Heart right ventricle (tissue), 16 donors: ENCODE measurements around the gene GGPS1. TPM values are rescaled to one million over a fixed set of nuclear protein-coding genes. Genes with fewer than 3 reads are reported as not detected.
"Not testable (repeated sequence)": the region's sequence is repeated elsewhere in the genome, so short reads cannot be mapped to it uniquely, and the experiment has no call there.

ENCODE experiments used
- ATAC-seq, 8 donors: fragments of 200-7000 bp; cut with Tn5 transposase; one replicate each; pipeline ENCODE4 v1.9.1; 2020; ENCODE audit warnings: mild to moderate bottlenecking in 8 of 8, moderate library complexity in 8 of 8, moderate number of reproducible peaks in 1 of 8
- DNase-seq, 2 donors: peaks; one replicate each; pipeline ENCODE4 v3.0.0-alpha.2; 2020
- H3K27ac ChIP-seq, 10 donors: fragments of 200-600 bp; sonication (generic) in 2 of 10; one replicate each; pipeline versions ENCODE4 v1.5.0 to v1.8.0; 2020 to 2022; ENCODE audit warnings: mild to moderate bottlenecking in 3 of 10
- H3K27me3 ChIP-seq, 7 donors: fragments of 200-600 bp; one replicate each; pipeline ENCODE4 v1.8.0; 2021 to 2022; ENCODE audit warnings: mild to moderate bottlenecking in 2 of 7
- H3K36me3 ChIP-seq, 9 donors: fragments of 200-600 bp; sonication (generic) in 1 of 9; one replicate each; pipeline versions ENCODE4 v1.5.0 to v1.8.0; 2020 to 2022; ENCODE audit warnings: mild to moderate bottlenecking in 2 of 9
- H3K4me1 ChIP-seq, 9 donors: fragments of 200-600 bp; sonication (generic) in 1 of 9; one replicate each; pipeline versions ENCODE4 v1.5.0 to v1.8.0; 2020 to 2022; ENCODE audit warnings: mild to moderate bottlenecking in 4 of 9
- H3K4me3 ChIP-seq, 10 donors: fragments of 200-600 bp; sonication (generic) in 2 of 10; one replicate each; pipeline versions ENCODE4 v1.5.0 to v1.8.0; 2020 to 2022; ENCODE audit warnings: mild to moderate bottlenecking in 7 of 10, moderate library complexity in 2 of 10
- H3K9me3 ChIP-seq, 11 donors: fragments of 200-600 bp in 10 of 11; sonication (generic) in 2 of 11; one replicate each; pipeline versions ENCODE4 v1.5.0 to v1.8.0; 2013 to 2022; ENCODE audit warnings: mild to moderate bottlenecking in 2 of 11, control low read depth in 1 of 11, moderate library complexity in 1 of 11
- CTCF ChIP-seq, 9 donors: fragments of 200-600 bp; sonication (generic) in 2 of 9; IDR thresholded peaks; one replicate each; pipeline versions ENCODE4 v1.5.0 to v1.8.0; 2021 to 2022; ENCODE audit warnings: antibody characterized with exemption in 9 of 9, mild to moderate bottlenecking in 5 of 9, moderate library complexity in 1 of 9
- WGBS, 2 donors: extraction: QIAGEN DNeasy Blood & Tissue Kit; methylation state at CpG; one replicate each; pipeline ENCODE4 v1.1.7; 2013; ENCODE audit warnings: inconsistent platforms in 1 of 2; 5-methylcytosine and 5-hydroxymethylcytosine counted together
- intact Hi-C, 10 donors: fragments of 100-400 bp; cut with DNase I; formaldehyde crosslinking; loops; one replicate each; pipeline versions ENCODE4 v1.11.1 to v1.14.2; 2022
- polyA plus RNA-seq, 2 donors: library from polyadenylated mRNA; stranded (reverse); fragments of 200-250 nt; gene quantifications; one replicate each; pipeline ENCODE4 v1.2.3, GENCODE V29; 2013
- total RNA-seq, 10 donors: library from RNA; stranded (reverse); fragmentation: NEBNext Ultra II Directional in 3 of 10; extraction: Animal tissue kit (Norgen Biotek cat#: 25700) in 3 of 10; gene quantifications; one replicate each; pipeline versions ENCODE4 v1.2.1 to v1.2.4, GENCODE V29; 2021 to 2023
- donor health status: Arrhythmogenic right ventricular cardiomyopathy.
- donor health status: ischemic (EF 13 %, LVEDD 7.1; RV severe dilation, severe dysfunction).
- donor health status: healthy with polysubstance abuse.
- donor health status: DM: no; HTN: yes; CAD: no.
- donor health status: DM: no; HTN: no; CAD: no.
- donor health status: ischemic (EF 25% LVEDD 6.9; RV normal size, moderate dysfunction).
- donor health status: ischemic (EF 25% LVEDD 5.7; RV mildly dilated, moderate dysfunction).
- donor health status: healthy.
- donor health status: DM: yes; HTN: yes; CAD: no.
- donor health status: Ischemic cardiomyopathy.
- donor health status: ischemic (EF 35%, LVEDD 5.7; RV mildly dilated, moderate dysfunction).
- donor health status: nonischemic (EF 11% LVEDD 7.7; RV severe dilation, severe dysfunction).
- donor health status: DM: yes; HTN: yes; CAD: no.
- donor health status: PGD.
- donor health status: ischemic (EF 29% LVEDD 5.4; RV normal size, mild dysfunction).
- donor health status: nonischemic (EF 23%, LVEDD 6.1; RV moderate dilation, normal function).

Gene GGPS1
- total and polyA plus RNA-seq, 12 donors = 21.0 to 40.0 (median 33.9) TPM

GRCh38 chr1:235307158-235308124 lies 20.9 kb upstream of the GGPS1 start:
- no peak overlapping the region for H3K27ac ChIP-seq
- DNase-seq (no peak), ATAC-seq (peak in 1 of 8 donors; percentile 71)
- no peak for TF ChIP-seq CTCF (IDR thresholded peaks at IDR 0.05)
- H3K27me3 ChIP-seq = no peaks in the 10 kb centered on the region
- no peak overlapping the region for H3K4me3 ChIP-seq
- intact Hi-C loops = no loop called here
- H3K4me1 ChIP-seq = peaks cover 2 to 72% (median 57%) of the 10 kb centered on the region in 9 donors
- H3K36me3 ChIP-seq = peaks cover 0 to 14% (median 0%) of the 10 kb centered on the region in 9 donors
- WGBS, 2 donors = 80 to 87% methylated on average over 7 of the region's 7 CpGs
- no peaks in the 10 kb centered on the region for H3K9me3 ChIP-seq

- intact Hi-C loops, DNase-seq, H3K27me3 ChIP-seq, H3K27ac ChIP-seq, ATAC-seq, H3K4me3 ChIP-seq, H3K9me3 ChIP-seq: not testable (repeated sequence)
- H3K4me1 ChIP-seq = peaks cover 2 to 78% (median 68%) of the 10 kb centered on the region in 9 donors
- peaks cover 0 to 14% (median 0%) of the 10 kb centered on the region in 9 donors for H3K36me3 ChIP-seq
- 91 to 94% methylated on average over 7 to 21 of the region's 32 CpGs for WGBS, 2 donors
Measured at GRCh38 chr1:235309206-235309605, 19.2 kb upstream of the GGPS1 start.

GRCh38 chr1:235313262-235313661 lies 15.1 kb upstream of the GGPS1 start:
- no peaks in the 10 kb centered on the region for H3K27me3 ChIP-seq
- H3K27ac ChIP-seq = no peak overlapping the region
- no peak overlapping the region for H3K4me3 ChIP-seq
- peaks cover 0 to 16% (median 0%) of the 10 kb centered on the region in 9 donors for H3K36me3 ChIP-seq
- WGBS, 2 donors = 51 to 65% methylated on average over 6 of the region's 6 CpGs
- ATAC-seq = no peak
- H3K9me3 ChIP-seq = no peaks in the 10 kb centered on the region
- TF ChIP-seq CTCF (IDR thresholded peaks at IDR 0.05) = no peak
- H3K4me1 ChIP-seq = peaks cover 2 to 73% (median 42%) of the 10 kb centered on the region in 9 donors
- DNase-seq = no peak
- intact Hi-C loops = loop anchor here in 1 of 10 donors (10.0 kb wide), 1 partner anchor 58 kb away; no protein-coding TSS in a partner anchor

GRCh38 chr1:235313931-235314678 lies 14.3 kb upstream of the GGPS1 start:
- no peaks in the 10 kb centered on the region for H3K27me3 ChIP-seq
- peaks cover 0 to 24% (median under 1%) of the 10 kb centered on the region in 9 donors for H3K36me3 ChIP-seq
- no peaks in the 10 kb centered on the region for H3K9me3 ChIP-seq
- H3K4me1 ChIP-seq = peaks cover 2 to 74% (median 42%) of the 10 kb centered on the region in 9 donors
- H3K27ac ChIP-seq = no peak overlapping the region
- 55 to 57% methylated on average over 4 of the region's 4 CpGs for WGBS, 2 donors
- no peak for ATAC-seq
- H3K4me3 ChIP-seq = no peak overlapping the region
- DNase-seq = no peak
- intact Hi-C loops = loop anchor here in 1 of 10 donors (10.0 kb wide), 1 partner anchor 59 kb away; no protein-coding TSS in a partner anchor
- TF ChIP-seq CTCF (IDR thresholded peaks at IDR 0.05) = no peak
